HG03520 (cell line): Measurements from ENCODE around the gene RTP4.
A peak's percentile ranks its signal among the peaks of the same experiment; 100 is the strongest.

Experiments
- ATAC-seq: cut with Tn5 transposase; IDR thresholded peaks from one replicate; pipeline ENCODE4 v1.9.1; 2021; ENCODE audit warnings: mild to moderate bottlenecking, moderate library complexity; ENCODE audit not compliant: unreplicated experiment

Gene RTP4

GRCh38 chr3:187368251-187369088 lies at the start of gene RTP4:
Gene RTP4, plus strand, starts transcription at chr3:187368385. Its CDS starts 57 bp downstream, at chr3:187368442.
- peak; percentile 94 for ATAC-seq

- ATAC-seq: no peak
Measured at GRCh38 chr3:187318819-187319616, 49.2 kb upstream of the RTP4 start.

GRCh38 chr3:187319699-187320302 lies 48.4 kb upstream of the RTP4 start:
- ATAC-seq: no peak

GRCh38 chr3:187321766-187322165 lies 46.4 kb upstream of the RTP4 start:
- ATAC-seq: no peak

- no peak for ATAC-seq
Measured at GRCh38 chr3:187322291-187322690, 45.9 kb upstream of the RTP4 start.

DNA sequence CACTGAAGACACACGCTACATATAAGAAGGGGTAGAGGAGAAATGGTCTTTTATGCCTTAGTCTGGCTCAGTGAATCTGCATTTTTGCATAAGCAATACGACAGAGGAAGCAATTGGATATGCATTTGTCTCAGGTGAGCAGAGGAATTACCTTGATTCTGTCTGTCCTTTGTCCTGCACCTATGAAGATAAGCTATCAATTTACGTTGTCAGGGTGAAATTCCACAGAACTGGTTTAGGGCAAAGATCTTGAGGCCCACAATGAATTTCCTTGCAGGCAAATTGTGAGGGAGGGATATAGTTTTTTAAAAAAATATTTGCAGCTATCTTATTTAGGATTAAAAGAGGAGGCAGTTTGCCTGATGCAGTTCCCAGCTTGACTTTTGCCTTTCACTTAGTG lies 45.1 kb upstream of the RTP4 start:
- ATAC-seq: no peak

DNA sequence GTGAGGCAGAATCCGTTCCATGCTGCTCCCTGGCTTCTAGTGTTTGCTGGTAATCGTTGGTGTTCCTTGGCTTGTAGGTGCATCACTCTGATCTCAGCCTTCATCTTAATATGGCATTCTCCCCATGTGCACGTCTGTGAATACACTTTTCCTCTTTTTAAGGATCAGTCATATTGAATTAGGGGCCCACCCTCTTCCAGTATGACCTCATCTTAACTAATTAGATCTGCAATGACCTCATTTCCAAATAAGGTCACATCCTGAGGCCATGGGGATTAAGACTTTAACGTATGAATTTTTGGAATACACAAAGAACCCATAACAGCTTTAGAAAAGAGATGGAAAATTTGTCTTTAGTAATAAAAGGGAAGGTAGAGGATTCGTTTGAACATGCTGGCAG lies 42.6 kb upstream of the RTP4 start:
- ATAC-seq: no peak

GRCh38 chr3:187327845-187328244 lies 40.3 kb upstream of the RTP4 start:
- ATAC-seq: no peak

GRCh38 chr3:187328691-187329090 lies 39.5 kb upstream of the RTP4 start:
- ATAC-seq: no peak

DNA sequence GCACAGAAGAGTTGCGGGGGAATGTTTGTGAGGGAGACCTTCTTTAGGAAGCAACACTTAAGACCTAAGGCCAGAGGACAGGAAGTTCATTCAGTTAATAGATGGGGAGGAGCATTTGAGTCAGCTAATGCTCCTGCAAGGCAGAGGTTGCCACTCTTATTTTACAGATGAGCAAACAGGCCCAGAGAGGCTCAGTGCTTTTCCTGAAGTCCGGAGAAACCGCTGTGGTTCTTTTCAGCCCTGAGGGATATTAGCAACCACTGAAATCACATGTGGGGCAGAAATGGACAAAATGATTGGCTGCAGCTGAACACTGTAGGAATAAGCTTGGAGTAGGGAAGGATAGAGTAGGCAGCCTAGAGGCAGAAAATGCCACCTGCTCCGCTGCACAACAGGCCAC lies 33.3 kb upstream of the RTP4 start:
- ATAC-seq: no peak

DNA sequence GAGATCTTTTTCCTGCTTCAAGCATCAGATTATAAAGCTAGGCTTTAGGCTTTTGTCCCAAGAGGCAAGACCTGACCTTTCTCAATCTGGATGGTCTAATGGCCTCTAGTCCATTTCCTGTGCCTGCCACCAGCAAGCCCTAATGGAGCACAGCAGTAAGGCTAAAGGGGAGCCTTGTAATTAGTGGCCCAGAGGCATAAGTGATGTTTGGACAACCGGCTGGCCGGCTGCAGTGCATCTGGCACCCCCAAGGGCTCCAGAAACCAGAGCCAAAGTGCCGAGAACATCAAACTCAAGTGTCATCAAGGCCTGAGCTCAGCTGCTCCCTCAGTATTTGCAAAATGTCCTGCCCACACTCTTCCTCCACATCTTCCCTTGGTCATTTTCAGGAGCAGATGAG lies 31.9 kb upstream of the RTP4 start:
- ATAC-seq: no peak

DNA sequence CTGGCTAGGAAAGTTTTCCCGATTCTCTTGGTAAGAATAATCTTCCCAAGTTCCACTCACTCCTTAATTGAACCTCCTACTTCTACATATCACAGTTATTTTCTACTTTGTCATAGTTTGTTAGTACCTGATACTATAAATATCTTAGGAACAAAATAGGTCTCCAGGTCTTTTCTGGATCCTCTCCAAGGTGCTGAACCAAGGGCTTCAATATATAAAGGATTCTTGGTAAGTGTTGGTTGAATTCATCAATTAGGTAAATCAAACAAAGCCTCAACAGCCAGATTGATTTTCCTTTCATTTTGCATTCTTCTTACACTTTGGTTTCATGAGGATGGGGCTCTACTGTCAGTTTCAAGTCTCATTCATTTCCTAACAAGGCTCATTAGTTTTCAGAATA lies 27.6 kb upstream of the RTP4 start:
- no peak for ATAC-seq

GRCh38 chr3:187342255-187342654 lies 25.9 kb upstream of the RTP4 start:
- no peak for ATAC-seq

DNA sequence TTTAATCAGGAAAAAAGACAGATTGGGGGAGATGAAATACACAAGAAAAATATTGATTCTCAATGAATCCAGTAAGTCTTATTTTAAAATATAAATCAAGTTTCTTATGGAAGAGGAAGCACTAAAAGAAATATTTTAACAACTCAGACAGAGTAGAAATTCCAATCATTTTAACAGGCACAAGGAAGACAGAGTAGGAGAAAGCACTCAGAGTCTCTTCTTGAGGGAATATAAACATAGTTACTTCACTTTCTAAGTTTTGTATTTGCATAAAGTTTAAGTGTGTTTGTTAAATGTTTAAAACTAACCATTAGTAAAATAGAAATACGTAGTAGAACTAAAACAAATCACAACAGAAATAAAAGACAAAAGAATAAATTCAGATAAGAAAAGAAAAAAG lies 24.5 kb upstream of the RTP4 start:
- ATAC-seq: no peak

DNA sequence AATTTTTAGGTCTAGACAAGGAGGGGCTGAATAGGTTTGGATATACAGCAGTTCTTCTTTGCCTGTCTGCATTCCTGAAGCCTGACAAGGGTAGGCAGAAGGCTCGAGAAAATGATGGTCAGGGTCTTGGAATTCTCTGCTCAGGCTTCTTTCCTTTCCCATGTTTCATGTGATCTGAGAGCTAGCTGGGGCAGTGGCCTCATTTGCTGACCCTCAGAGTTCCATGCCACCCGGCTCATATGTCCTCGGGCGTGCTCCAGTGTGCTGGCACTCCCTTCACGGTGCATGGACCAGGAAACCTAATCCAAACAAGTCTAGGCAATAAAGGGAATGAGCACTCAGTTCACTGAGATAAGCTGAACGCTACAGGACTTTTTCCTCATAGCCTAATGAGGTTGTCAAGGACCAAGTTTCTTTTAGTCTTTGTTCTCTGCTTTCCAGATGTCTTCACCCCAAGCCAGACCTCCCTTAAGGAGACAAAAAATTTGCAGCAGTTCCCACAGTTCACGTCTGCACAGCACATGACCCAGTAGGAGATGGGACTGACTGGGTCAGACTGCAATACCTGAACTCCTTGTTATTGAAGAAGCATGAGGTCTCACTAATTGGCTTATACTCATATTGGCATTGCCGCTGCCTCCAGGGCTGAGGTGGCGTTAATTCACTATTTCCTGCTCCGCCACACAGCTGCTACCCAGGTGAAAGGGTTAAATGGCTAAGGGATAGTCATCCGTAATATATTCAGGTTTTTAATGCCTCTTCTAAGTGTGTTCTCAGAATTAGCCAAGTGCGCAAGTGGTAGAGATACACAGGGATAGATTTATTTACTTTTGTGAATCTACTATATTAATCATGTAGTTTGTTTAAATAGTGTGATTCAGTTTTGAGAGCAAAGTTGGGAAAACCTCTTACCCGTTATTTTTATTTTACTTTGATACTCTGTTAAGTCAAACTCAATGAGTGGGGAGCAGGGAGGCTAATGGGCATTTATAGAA lies 15.3 kb upstream of the RTP4 start:
- ATAC-seq: no peak

GRCh38 chr3:187358068-187358467 lies 10.1 kb upstream of the RTP4 start:
- no peak for ATAC-seq

DNA sequence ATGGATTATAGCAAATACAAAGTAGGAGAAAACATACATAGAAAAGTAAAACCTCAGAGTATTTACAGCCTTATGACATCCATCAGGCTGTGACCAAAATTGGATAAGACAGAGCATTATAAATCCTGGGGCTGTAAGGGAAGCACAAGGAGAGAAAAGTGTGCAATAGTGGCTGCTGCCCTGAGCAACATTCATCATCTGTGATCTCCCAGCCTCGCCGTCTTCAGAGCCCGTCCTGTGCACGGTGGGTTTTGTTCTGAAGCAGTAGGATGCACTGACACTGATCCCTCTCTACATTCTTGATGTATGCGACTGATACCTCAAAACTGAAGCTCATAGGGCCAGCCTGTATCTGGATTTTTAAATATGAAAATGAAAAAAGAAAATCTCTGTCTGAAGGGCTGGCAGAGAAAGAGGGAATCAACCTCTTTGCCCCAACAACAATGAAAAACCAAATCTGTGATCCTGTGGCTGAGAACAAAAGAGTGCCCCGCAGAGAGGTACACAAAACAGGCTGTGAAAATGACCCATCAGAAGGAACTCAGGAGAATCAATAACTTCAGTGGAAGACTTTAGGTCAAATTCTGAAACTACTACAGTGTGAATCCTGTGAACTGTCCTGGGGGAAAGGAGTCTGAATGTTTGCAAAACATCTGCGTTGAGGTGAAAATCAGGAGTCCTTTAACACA lies 8.2 kb upstream of the RTP4 start:
- no peak for ATAC-seq

GRCh38 chr3:187360596-187360995 lies 7.6 kb upstream of the RTP4 start:
- no peak for ATAC-seq

DNA sequence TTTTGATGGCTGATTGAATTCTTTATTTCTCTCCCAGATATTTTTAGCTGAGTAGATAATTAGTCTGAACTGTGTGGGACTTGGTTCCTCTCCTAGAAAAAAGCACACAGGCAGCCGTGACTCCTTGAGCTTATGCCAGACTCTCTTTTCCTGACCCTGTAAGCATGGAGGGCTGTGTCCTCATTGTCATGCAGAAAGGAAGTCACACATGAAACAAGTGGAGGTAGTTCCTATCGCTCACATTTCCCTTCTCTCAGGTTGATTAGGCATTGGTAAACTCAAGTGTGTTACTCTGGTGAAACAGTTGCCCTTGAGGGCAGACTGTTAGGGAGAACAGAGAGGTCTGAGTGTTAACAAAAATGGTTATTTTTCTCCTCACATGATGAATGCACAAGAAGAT lies 6.3 kb upstream of the RTP4 start:
- ATAC-seq: no peak

GRCh38 chr3:187367561-187368103 lies 553 bp upstream of the RTP4 start:
- ATAC-seq: no peak
